Measurements from ENCODE around the gene CHST3. TPM values are rescaled to one million over a fixed set of nuclear protein-coding genes. Genes with fewer than 3 reads are reported as not detected.
"Not testable (repeated sequence)": the region's sequence is repeated elsewhere in the genome, so short reads cannot be mapped to it uniquely, and the experiment has no call there.

The CHST3 gene
- total RNA-seq, 1 experiment from 2014 or later, result 14.1 TPM

DNA sequence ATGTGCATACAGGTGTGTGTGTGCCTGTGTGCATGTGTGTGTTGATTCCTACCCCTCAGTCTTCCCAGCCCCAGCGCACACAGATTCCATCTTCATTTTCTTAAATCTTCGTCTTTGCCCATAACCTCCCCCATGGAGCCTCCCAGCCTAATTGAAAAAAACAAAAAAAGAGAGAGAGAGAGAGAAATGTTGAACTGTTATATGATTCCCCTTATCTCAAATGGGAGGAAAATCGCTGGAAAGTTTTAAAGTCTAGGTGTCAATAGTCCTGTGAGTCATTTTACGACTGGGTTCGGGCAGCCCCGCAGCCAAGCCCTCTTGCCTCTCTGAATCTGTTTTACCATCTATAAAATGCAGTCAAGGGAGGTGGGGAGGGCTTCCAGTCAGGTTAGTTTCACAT lies 63.3 kb downstream of the CHST3 start:
- DNase-seq (ENCODE audit: low spot score), result no peak

DNA sequence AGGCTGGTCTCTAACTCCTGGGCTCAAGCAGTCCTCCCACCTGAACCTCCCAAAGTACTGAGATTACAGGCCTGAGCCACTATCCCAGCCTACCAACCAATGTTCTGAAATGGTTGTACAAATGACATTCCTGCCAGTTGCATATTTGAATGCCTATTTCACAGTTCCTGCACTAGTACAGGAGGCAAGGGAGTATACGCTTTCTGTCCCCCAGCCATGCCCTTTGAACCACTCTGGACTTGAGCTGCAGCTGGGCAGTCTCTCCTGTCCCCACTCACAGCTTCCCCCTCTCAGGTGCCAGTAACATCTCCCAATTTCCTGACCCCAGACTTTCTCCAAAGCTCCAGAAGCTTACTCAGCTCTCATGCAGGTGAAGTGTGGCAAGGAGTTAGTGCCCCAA lies 65.2 kb downstream of the CHST3 start:
- no peak for DNase-seq (ENCODE audit: low spot score)

- no peak for DNase-seq (ENCODE audit: low spot score)
Observed at GRCh38 chr10:72030762-72031543, 66.8 kb downstream of the CHST3 start.

- DNase-seq (ENCODE audit: low spot score), result no peak
Observed at GRCh38 chr10:72031706-72032105, 67.5 kb downstream of the CHST3 start.

DNA sequence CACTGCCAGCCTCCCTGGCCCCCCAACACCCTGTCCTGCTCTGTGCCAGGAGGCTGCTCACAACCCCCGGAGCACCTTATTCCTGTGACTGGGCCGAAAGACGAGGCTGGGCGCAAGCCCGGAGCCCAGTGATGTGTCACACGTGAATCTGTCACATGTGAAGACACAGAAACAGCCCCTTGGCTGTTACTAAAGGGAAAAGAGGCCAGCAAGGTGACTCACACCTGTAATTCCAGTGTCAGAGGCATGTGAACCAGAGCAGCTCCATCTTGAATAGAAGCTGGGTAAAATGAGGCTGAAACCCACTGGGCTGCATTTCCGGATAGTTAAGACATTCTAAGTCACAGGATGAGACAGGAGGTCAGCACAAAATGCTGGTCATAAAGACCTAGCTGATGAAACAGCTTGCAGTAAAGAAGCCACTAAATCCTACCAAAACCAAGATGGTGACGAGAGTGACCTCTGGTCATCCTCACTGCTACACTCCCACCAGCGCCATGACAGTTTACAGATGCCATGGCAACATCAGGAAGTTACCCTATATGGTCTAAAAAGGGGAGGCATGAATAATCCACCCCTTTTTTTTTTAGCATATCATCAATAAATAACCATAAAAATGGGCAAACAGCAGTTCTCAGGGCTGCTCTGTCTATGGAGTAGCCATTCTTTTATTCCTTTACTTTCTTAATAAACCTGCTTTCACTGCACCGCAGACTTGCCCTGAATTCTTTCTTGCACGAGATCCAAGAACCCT lies 68.4 kb downstream of the CHST3 start:
- not testable (repeated sequence) for DNase-seq (ENCODE audit: low spot score)

DNA sequence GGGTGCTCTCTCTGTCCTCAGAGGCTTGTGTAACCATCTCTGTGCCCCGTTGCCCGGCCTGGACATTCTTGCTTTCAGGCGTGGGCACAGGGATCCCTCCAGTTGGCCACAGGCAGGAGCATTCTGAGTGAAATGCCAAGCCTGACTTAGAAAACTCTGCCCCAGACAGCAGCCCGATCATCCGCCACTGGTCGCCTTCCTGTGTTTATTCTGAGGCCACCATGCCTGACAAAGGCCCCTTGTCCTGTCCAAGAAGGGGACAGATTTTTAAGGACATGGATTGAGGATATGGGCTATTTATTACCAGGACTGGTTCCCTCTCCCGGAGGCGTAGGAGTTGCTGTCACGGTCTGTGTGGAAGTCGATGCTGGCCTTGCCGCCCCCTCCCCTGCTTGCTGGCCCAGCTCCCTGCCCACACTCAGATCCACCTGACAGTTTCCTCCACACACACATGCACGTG lies 69.9 kb downstream of the CHST3 start:
- no peak for DNase-seq (ENCODE audit: low spot score)

GRCh38 chr10:72034761-72035160 lies 70.6 kb downstream of the CHST3 start:
- no peak for DNase-seq (ENCODE audit: low spot score)

GRCh38 chr10:72035252-72035887 lies 71.2 kb downstream of the CHST3 start:
- DNase-seq (ENCODE audit: low spot score), result no peak

DNA sequence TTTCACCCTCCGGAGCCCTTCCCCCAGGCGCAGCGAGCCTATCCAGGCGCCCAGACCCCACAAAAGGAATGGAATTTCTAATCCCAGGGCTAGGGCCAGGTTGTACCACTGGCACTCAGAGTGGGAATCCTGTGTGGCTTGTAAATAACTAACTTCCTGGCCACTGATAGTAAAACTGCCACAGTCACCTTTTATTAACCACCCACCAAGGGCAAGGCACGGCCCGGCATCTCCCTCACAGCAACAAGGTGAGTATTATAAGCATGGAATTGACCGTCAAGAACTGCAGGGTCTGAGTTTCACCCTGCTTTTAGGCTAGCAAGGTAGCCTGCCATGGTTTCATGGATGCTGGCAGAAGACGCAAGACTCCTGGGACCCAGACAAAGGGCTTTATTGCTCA lies 73.1 kb downstream of the CHST3 start:
- no peak for DNase-seq (ENCODE audit: low spot score)

GRCh38 chr10:72037811-72038210 lies 73.6 kb downstream of the CHST3 start:
- no peak for DNase-seq (ENCODE audit: low spot score)

DNA sequence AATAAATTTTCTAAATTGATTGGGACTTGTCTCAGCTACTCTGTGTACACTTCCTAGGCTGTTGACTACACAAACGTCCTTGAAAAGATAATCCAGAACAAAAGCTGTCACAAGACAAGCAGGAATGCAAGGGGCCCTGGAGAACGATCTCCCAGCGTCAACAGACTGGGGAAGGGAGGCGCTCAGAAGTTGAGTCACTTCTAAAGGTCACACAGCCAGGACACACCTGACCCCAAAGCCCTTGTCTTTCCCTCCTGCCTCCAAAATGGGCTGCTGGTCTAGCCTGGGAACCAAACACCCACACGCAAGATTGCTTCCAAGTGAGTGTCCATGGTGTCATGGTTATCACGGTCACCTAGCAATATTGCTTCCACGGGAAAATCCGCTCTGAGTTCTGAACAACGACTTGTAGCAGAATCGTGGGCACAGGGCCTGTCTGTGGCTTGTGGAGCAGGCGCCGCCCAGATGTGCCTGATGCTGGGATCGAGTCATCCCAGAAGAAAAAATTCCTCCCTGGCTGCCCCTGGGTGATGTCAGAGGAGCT lies 74.3 kb downstream of the CHST3 start:
- no peak for DNase-seq (ENCODE audit: low spot score)

GRCh38 chr10:72039377-72039776 lies 75.2 kb downstream of the CHST3 start:
- DNase-seq (ENCODE audit: low spot score), result no peak

- DNase-seq (ENCODE audit: low spot score), result no peak
Observed at GRCh38 chr10:72041491-72041890, 77.3 kb downstream of the CHST3 start.

GRCh38 chr10:72043016-72043834 lies 79.0 kb downstream of the CHST3 start:
- DNase-seq (ENCODE audit: low spot score), result no peak

DNA sequence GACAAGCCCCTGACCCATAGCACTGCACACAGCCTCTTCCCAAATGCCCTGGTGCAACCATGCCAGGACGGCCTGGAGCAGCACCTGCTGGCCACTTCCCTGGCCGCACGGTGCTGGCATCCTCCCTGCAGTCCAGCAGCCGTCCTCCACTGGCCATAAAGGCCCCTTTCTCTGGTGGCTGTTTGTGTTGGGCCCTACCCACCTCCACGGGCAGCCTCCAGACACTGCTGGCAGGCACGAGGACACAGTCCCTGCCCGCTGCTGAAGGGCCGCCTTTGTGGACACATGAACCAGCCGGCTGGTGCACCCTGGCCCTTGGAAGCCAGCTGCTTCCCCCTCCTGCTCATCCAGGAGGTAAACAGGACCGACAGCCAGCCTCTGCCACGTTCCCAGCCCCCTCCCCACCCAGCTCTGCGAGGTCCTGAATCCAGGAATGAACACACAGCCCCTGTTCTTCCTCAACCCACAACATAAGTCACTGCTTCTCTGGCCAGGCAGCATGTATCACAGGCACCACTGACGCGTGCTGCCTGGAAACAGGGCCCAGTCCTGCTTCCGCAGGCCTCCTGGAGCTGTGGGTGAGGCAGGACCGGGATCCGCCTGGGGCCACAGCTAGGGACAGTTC lies 80.3 kb downstream of the CHST3 start:
- peak; percentile 49 for DNase-seq (ENCODE audit: low spot score)

DNA sequence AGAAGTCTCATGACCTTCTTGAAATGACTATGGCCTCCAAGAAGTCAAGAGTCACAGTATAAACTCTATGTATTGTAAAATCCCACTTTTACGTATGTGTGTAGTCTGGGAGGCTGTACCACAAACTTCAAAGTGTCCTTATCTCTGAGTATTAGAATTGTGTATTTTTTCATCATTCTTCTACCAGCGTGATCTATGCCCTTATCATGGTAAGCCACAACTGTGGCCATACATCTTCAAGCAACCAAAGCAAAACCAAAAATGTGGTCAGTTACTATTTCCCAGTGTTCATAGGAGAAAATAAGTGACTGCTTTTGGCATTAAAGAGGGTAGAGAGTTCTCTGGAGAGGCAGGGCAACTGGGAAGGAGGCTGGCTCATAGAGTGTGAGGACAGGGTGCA lies 81.4 kb downstream of the CHST3 start:
- no peak for DNase-seq (ENCODE audit: low spot score)

- peak; percentile 98 for DNase-seq (ENCODE audit: low spot score)
Observed at GRCh38 chr10:72048450-72049124, 84.4 kb downstream of the CHST3 start.

DNA sequence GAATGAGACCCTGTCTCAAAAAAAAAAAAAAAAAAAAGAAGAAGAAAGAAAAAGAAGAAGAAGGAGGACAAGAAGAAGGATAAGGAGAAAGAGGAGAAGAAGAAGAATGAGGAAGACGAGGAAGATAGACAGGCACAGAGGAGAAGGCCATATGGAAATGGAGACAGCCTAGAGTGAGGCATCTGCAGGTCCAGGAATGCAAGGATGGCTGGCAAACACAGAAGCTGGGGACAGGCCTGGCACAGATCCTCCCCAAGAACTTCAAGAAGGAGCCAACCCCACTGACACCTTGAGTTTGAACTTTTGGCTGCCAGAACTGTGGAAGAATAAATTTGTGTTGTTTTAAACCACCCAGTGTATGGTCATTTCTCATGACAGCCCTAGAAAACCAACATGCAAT lies 85.3 kb downstream of the CHST3 start:
- no peak for DNase-seq (ENCODE audit: low spot score)

- no peak for DNase-seq (ENCODE audit: low spot score)
Observed at GRCh38 chr10:72049969-72050781, 86.0 kb downstream of the CHST3 start.
